ENCODE results near the gene CDK2.
"Not testable (repeated sequence)": the region's sequence is repeated elsewhere in the genome, so short reads cannot be mapped to it uniquely, and the experiment has no call there.

CDK2 gene

GRCh38 chr12:55979069-55979468 lies 12.4 kb downstream of the CDK2 start:
- no peak for DNase-seq (ENCODE audit: low read depth in 2 of 2)

- DNase-seq (ENCODE audit: low read depth in 2 of 2): not testable (repeated sequence)
Measured at GRCh38 chr12:55981882-55982281, 15.3 kb downstream of the CDK2 start.

GRCh38 chr12:55982319-55982936 lies 15.8 kb downstream of the CDK2 start:
- no peak for DNase-seq (ENCODE audit: low read depth in 2 of 2)

- DNase-seq (ENCODE audit: low read depth in 2 of 2): no peak
Measured at GRCh38 chr12:55983232-55983842, 16.7 kb downstream of the CDK2 start.

GRCh38 chr12:55984861-55985260 lies 18.2 kb downstream of the CDK2 start:
- no peak for DNase-seq (ENCODE audit: low read depth in 2 of 2)

- DNase-seq (ENCODE audit: low read depth in 2 of 2): no peak
Measured at GRCh38 chr12:55985341-55985740, 18.7 kb downstream of the CDK2 start.

- DNase-seq (ENCODE audit: low read depth in 2 of 2): not testable (repeated sequence)
Measured at GRCh38 chr12:55985976-55986375, 19.3 kb downstream of the CDK2 start.

- no peak for DNase-seq (ENCODE audit: low read depth in 2 of 2)
Measured at GRCh38 chr12:55991110-55991509, 24.5 kb downstream of the CDK2 start.

- DNase-seq (ENCODE audit: low read depth in 2 of 2): no peak
Measured at GRCh38 chr12:55993230-55993853, 26.7 kb downstream of the CDK2 start.

- DNase-seq (ENCODE audit: low read depth in 2 of 2): no peak
Measured at GRCh38 chr12:55995366-55995765, 28.7 kb downstream of the CDK2 start.

- DNase-seq (ENCODE audit: low read depth in 2 of 2): peak in 1 of 2 donors; percentile 47
Measured at GRCh38 chr12:55996201-55996714, 29.6 kb downstream of the CDK2 start.

- DNase-seq (ENCODE audit: low read depth in 2 of 2): no peak
Measured at GRCh38 chr12:55996715-55997534, 30.3 kb downstream of the CDK2 start, which contains the start of gene SUOX. SUOX (plus strand) TSS chr12:55997276; CDS start chr12:56002222, 4,946 bp downstream.

GRCh38 chr12:55997535-55997859 lies 30.9 kb downstream of the CDK2 start:
- DNase-seq (ENCODE audit: low read depth in 2 of 2): no peak

- not testable (repeated sequence) for DNase-seq (ENCODE audit: low read depth in 2 of 2)
Measured at GRCh38 chr12:55999522-55999921, 32.9 kb downstream of the CDK2 start.

- DNase-seq (ENCODE audit: low read depth in 2 of 2): not testable (repeated sequence)
Measured at GRCh38 chr12:55999999-56000540, 33.4 kb downstream of the CDK2 start.

- DNase-seq (ENCODE audit: low read depth in 2 of 2): no peak
Measured at GRCh38 chr12:56001487-56002100, 35.0 kb downstream of the CDK2 start.

- not testable (repeated sequence) for DNase-seq (ENCODE audit: low read depth in 2 of 2)
Measured at GRCh38 chr12:56003376-56003775, 36.7 kb downstream of the CDK2 start.

GRCh38 chr12:56004211-56004610 lies 37.6 kb downstream of the CDK2 start:
- no peak for DNase-seq (ENCODE audit: low read depth in 2 of 2)

- DNase-seq (ENCODE audit: low read depth in 2 of 2): peak; percentile 33 to 35
Measured at GRCh38 chr12:56007564-56008559, 41.2 kb downstream of the CDK2 start.

- DNase-seq (ENCODE audit: low read depth in 2 of 2): no peak
Measured at GRCh38 chr12:56010111-56010570, 43.5 kb downstream of the CDK2 start.

Data from stimulated activated CD8-positive, alpha-beta memory T cell treated with anti-CD3 and anti-CD28 coated beads, Interleukin-15, amount 100 ng/mL, for 4 hours (primary cell).